Retinal pigment epithelial cell (primary cell): Measurements from ENCODE around the gene GRAMD1B.

Experiments
- DNase-seq: peaks from one replicate; pipeline ENCODE4 v3.0.0-alpha.2; 2010; ENCODE audit warnings: low read depth
- H3K4me3 ChIP-seq: 2 replicates; pipeline ENCODE4 v1.5.1; 2011; ENCODE audit warnings: mild to moderate bottlenecking, low read length, control low read depth, moderate library complexity
- CTCF ChIP-seq: conservative IDR thresholded peaks from 2 replicates; pipeline ENCODE4 v1.5.1; 2011; ENCODE audit warnings: low read depth, low read length, control low read depth, inconsistent platforms

The GRAMD1B gene

GRCh38 chr11:123577081-123577598 lies 147.1 kb downstream of the GRAMD1B start:
- no peak overlapping the region for H3K4me3 ChIP-seq
- TF ChIP-seq CTCF: peak; percentile 90
- DNase-seq: no peak

GRCh38 chr11:123578778-123579481 lies 148.9 kb downstream of the GRAMD1B start:
- no peak for TF ChIP-seq CTCF
- no peak for DNase-seq
- H3K4me3 ChIP-seq: no peak overlapping the region

- H3K4me3 ChIP-seq: no peak overlapping the region
- no peak for DNase-seq
- TF ChIP-seq CTCF: no peak
These were observed 149.4 kb downstream of the GRAMD1B start for GRCh38 chr11:123579482-123579812.

GRCh38 chr11:123580137-123580536 lies 150.1 kb downstream of the GRAMD1B start:
- DNase-seq: no peak
- no peak for TF ChIP-seq CTCF
- H3K4me3 ChIP-seq: no peak overlapping the region

GRCh38 chr11:123580557-123581275 lies 150.6 kb downstream of the GRAMD1B start:
- DNase-seq: no peak
- peak; percentile 97 for TF ChIP-seq CTCF
- H3K4me3 ChIP-seq: no peak overlapping the region

- no peak overlapping the region for H3K4me3 ChIP-seq
- no peak for TF ChIP-seq CTCF
- no peak for DNase-seq
These were observed 151.8 kb downstream of the GRAMD1B start for GRCh38 chr11:123581651-123582399.
